ENCODE results near the gene MET.

- TF ChIP-seq RARB (CRISPR knock-in tag; IDR thresholded peaks at IDR 0.05) (no peak), EHMT2 (IDR thresholded peaks at IDR 0.05; ENCODE audit: low read depth) (no peak), CHD2 (IDR thresholded peaks at IDR 0.05; ENCODE audit: low read length, partially characterized antibody) (no peak), CTCF (IDR thresholded peaks at IDR 0.05) (no peak), POLR2AphosphoS2 (conservative IDR thresholded peaks at IDR 0.05; ENCODE audit: low read length) (no peak), POLR2A (IDR thresholded peaks at IDR 0.05; ENCODE audit: low read length) (no peak), REST (IDR thresholded peaks at IDR 0.05) (no peak), KDM1A (IDR thresholded peaks at IDR 0.05; ENCODE audit: low read depth) (no peak), E2F6 (IDR thresholded peaks at IDR 0.05; ENCODE audit: borderline replicate concordance, low read depth) (no peak), MYC (IDR thresholded peaks at IDR 0.05; ENCODE audit: borderline replicate concordance, low read length) (no peak), JUNB (IDR thresholded peaks at IDR 0.05) (no peak)
- TF ChIP-seq, protein P1, sequence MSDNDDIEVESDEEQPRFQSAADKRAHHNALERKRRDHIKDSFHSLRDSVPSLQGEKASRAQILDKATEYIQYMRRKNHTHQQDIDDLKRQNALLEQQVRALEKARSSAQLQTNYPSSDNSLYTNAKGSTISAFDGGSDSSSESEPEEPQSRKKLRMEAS (IDR thresholded peaks at IDR 0.05), result no peak
- TF ChIP-seq, protein P2, sequence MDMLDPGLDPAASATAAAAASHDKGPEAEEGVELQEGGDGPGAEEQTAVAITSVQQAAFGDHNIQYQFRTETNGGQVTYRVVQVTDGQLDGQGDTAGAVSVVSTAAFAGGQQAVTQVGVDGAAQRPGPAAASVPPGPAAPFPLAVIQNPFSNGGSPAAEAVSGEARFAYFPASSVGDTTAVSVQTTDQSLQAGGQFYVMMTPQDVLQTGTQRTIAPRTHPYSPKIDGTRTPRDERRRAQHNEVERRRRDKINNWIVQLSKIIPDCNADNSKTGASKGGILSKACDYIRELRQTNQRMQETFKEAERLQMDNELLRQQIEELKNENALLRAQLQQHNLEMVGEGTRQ (IDR thresholded peaks at IDR 0.05), result no peak
These were observed 109.0 kb downstream of the MET start for GRCh38 chr7:116780966-116781365.

Measured in A549 (cell line).